Left ventricle myocardium superior (tissue), 1 donor: ENCODE results near the gene IGFLR1. TPM values are rescaled to one million over a fixed set of nuclear protein-coding genes. Genes with fewer than 3 reads are reported as not detected.
A peak's percentile ranks its signal among the peaks of the same experiment; 100 is the strongest.
"Not testable (repeated sequence)": the region's sequence is repeated elsewhere in the genome, so short reads cannot be mapped to it uniquely, and the experiment has no call there.

Source experiments
- ATAC-seq: fragments of 200-7000 bp; cut with Tn5 transposase; one replicate; pipeline ENCODE4 v1.9.1; 2020; ENCODE audit warnings: mild to moderate bottlenecking, moderate library complexity
- DNase-seq: peaks from one replicate; pipeline ENCODE4 v3.0.0-alpha.2; 2020
- intact Hi-C: fragments of 100-400 bp; cut with micrococcal nuclease; formaldehyde crosslinking; loops from one replicate; pipeline ENCODE4 v1.11.0; 2022
- total RNA-seq: library from RNA; stranded (reverse); fragmentation: NEBNext Ultra II Directional; extraction: Animal tissue kit (Norgen Biotek cat#: 25700); gene quantifications from one replicate; pipeline ENCODE4 v1.2.1, GENCODE V29; 2021
- donor health status: DM: no; HTN: yes; CAD: no; lungs with severe emphysema.

IGFLR1 gene
- total RNA-seq, 1 donor from 2014 or later: 3.2 TPM

DNA sequence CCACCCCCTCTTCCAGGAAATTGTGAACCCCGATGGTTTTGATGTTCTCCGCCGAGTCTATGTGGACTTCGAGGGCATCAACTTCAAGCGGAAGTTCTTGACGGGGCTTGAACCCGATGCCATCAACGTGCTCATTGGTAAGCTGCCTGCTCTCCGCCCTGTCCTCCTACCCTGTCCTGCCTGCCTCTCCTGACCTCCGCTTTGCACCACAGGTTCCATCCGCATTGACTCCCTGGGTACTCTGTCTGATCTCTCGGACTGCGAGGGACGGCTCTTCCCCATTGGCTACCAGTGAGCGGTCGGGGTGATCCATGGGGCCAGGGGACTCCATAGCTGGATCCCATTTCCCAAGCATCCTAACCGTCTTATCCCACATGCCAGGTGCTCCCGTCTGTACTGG, 11.9 kb downstream of the IGFLR1 start:
- no peak for ATAC-seq
- intact Hi-C loops: no loop called here
- DNase-seq: no peak

DNA sequence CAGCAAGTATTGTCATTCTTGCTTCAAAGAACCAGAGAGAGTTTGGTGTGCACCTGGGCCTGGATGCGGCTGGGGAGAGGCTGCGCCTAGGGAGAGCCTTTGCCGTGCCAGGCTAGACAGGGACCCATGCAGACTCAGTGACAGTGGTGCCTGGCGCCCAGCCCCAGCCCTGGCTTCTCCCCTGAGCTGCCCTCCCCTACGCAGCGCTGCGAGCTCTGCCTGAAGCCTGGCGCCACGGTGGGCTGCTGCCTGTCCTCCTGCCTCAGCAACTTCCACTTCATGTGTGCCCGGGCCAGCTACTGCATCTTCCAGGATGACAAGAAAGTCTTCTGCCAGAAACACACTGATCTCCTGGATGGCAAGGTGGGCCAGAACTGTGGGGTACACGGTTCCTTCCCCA, 12.5 kb downstream of the IGFLR1 start:
- ATAC-seq: no peak
- DNase-seq: no peak
- intact Hi-C loops: no loop called here

DNA sequence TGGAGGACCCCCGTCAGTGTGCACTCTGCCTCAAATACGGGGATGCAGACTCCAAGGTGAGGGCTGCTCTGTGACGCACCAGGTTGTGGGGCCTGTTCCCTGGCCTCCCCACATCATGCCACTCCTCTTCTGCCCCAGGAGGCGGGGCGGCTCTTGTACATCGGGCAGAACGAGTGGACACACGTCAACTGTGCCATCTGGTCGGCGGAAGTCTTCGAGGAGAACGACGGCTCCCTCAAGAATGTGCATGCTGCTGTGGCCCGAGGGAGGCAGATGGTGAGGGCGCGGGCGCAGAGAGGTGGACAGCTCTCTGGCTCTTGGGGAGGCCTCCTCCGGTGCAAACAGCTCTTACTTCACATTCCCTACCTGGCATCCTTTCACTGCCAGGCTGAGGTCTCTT, 13.2 kb downstream of the IGFLR1 start:
- DNase-seq (no peak), ATAC-seq (no peak)
- intact Hi-C loops: no loop called here

DNA sequence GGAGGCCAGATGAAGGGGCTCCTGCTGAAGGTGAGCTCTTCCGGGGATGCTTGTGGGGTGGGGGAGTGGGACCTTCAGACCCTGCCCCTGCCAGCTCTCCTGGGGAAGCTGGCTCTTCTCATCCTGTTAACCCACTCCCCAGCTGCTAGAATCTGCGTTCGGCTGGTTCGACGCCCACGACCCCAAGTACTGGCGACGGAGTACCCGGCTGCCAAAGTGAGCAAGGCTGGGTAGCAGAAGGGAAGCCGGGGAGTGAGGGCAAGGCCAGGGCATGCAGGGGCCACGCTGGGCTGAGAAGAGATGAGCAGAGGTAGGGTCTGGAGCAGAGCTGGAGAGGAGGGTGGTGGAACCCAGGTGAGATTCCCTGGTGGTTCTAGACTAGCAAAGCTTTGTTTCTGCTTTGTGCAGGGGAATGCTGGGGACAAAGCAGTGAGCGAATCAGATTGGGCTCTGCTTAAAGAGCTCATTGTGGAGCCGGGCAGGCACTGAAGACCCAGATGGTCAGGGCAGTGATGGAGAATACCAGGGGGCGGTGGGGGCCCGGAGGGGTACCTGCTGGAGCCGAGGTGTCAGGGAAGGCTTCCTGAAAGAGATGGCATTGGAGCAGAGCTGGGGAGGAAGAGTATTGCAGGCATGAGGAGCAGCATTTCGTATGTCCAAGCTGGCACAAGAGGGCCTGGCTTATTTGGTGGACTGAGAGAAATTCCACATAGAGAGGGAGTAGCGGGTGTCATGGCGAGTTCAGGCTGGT, 14.1 kb downstream of the IGFLR1 start:
- ATAC-seq: no peak
- intact Hi-C loops: no loop called here

DNA sequence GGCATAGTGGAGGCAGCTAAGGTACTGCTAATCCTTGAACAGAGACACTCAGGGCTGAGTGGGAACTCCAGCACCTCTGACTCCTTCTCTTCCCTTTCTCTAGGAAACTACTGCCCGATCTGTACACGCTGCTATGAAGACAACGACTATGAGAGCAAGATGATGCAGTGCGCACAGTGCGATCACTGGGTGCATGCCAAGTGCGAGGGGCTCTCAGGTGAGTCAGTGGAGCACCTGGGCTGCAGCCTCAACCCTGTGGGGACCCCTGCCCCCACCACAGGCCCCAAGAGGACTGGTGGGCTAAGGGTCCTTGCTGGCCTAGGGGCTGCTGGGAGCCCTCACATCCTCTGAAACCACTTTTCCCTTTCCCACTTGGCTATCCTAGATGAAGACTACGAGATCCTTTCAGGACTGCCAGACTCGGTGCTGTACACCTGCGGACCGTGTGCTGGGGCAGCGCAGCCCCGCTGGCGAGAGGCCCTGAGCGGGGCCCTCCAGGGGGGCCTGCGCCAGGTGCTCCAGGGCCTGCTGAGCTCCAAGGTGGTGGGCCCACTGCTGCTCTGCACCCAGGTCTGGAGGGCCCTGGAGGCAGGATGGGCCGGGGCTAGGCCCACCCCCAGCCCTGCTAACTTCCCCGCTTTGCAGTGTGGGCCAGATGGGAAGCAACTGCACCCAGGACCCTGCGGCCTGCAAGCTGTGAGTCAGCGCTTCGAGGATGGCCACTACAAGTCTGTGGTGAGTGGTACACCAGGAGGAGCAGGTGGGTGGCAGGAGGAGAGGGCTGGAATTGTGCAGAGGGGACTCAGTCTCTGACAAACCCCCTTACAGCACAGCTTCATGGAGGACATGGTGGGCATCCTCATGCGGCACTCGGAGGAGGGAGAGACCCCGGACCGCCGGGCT, 14.9 kb downstream of the IGFLR1 start:
- intact Hi-C loops: no loop called here
- DNase-seq: no peak
- no peak for ATAC-seq

More for the DNA sequence above, 14.1 kb downstream of the IGFLR1 start:
- no peak for DNase-seq

DNA sequence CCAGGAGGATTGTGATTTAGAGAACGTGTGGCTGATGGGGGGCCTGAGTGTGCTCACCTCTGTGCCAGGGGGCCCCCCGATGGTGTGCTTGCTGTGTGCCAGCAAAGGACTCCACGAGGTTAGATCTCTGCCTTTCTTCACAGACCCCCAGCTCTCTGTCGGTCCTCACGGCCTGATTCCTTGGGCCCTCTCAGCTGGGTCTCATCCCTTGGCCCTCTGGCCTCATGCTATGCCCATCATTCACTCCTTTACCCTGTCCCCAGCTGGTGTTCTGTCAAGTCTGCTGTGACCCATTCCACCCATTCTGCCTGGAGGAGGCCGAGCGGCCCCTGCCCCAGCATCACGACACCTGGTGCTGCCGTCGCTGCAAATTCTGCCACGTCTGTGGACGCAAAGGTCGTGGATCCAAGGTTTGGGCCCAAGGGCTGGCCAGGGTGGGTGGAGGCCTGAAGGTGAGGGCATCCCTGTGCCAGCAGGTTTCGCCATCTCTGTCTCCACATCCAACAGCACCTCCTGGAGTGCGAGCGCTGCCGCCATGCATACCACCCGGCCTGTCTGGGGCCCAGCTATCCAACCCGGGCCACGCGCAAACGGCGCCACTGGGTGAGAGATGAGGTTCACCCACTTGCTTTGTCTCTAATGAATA, 16.9 kb downstream of the IGFLR1 start:
- intact Hi-C loops: no loop called here
- DNase-seq: no peak
- no peak for ATAC-seq

DNA sequence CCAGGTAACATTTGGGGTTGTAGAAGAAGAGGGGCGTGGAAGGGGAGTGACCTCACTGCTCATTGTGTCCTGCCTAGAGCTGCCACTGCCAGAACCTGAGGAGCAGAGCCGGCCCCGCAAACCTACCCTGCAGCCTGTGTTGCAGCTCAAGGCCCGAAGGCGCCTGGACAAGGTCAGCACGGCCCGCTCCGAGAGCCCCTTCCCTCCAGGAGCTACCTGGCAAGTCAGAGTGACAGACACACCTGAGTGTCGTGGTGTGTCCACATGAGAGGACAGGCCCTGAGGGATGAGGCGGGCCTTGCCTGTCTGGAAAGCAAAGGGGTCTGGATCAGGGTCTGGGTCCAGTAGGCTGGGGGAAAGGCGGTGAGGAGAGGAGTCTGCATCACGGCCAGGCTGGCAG, 17.7 kb downstream of the IGFLR1 start:
- intact Hi-C loops: no loop called here
- ATAC-seq: no peak
- DNase-seq: no peak

DNA sequence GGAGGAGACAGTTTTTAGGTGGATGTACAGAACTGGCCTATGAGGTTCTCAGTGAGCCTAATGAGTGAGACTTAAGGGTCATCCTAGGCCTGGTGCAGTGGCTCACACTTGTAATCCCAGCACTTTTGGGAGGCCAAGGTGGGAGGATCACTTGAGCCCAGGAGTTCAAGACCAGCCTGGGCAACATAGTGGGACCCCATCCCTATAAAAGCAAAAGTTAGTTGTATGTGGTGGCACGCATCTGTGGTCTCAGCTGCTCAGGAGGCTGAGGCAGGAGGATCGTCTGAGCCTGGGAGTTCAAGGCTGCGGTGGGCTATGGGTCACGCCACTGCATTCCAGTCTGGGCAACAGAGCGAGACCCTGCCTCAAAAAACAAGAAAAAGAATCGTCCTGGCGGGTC, 18.1 kb downstream of the IGFLR1 start:
- intact Hi-C loops, ATAC-seq, DNase-seq: not testable (repeated sequence)

DNA sequence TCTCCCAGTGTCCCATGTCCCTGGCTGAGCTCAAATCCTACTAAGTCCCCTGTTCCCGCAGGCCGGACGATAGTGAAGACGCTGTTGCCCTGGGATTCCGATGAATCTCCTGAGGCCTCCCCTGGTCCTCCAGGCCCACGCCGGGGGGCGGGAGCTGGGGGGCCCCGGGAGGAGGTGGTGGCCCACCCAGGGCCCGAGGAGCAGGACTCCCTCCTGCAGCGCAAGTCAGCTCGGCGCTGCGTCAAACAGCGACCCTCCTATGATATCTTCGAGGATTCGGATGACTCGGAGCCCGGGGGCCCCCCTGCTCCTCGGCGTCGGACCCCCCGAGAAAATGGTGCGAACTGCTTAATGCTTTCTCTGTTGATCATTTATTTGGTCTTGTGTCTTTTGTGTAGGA, 18.6 kb downstream of the IGFLR1 start:
- ATAC-seq (no peak), DNase-seq (no peak)
- intact Hi-C loops: no loop called here

DNA sequence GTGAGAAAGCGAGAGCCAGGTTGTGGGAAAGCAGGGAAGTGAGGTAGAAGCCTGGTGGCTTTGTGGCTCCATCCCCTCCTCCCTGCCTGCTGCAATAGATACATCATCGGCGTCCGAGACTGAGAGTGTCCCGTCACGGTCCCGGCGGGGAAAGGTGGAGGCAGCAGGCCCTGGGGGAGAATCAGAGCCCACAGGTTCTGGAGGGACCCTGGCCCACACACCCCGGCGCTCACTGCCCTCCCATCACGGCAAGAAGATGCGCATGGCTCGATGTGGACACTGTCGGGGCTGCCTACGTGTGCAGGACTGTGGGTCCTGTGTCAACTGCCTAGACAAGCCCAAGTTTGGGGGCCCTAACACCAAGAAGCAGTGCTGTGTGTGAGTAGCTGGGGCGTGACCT, 19.4 kb downstream of the IGFLR1 start:
- intact Hi-C loops: no loop called here
- ATAC-seq (no peak), DNase-seq (no peak)

DNA sequence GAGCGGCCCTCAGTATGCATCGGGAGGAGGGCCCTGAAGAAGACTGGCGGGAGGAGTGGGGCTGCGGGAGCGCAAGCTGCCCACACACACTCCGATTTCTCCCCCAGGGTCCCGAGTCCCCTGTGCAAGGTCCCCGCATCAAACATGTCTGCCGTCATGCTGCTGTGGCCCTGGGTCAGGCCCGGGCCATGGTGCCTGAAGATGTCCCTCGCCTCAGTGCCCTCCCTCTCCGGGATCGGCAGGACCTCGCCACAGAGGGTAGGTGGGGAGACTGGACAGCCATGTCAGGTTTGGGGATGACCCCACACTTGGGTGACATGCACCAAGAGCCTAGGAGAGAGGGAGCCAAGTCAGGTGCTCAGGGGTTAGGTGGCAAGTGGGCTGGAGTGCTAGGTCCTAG, 19.8 kb downstream of the IGFLR1 start:
- no peak for DNase-seq
- intact Hi-C loops: no loop called here
- no peak for ATAC-seq

DNA sequence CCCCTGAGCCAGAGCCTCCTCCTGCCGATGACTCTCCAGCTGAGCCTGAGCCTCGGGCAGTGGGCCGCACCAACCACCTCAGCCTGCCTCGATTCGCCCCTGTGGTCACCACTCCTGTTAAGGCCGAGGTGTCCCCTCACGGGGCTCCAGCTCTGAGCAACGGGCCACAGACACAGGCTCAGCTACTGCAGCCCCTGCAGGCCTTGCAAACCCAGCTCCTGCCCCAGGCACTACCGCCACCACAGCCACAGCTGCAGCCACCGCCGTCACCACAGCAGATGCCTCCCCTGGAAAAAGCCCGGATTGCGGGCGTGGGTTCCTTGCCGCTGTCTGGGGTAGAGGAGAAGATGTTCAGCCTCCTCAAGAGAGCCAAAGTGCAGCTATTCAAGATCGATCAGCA, 20.9 kb downstream of the IGFLR1 start:
- DNase-seq (no peak), ATAC-seq (no peak)
- intact Hi-C loops: no loop called here

DNA sequence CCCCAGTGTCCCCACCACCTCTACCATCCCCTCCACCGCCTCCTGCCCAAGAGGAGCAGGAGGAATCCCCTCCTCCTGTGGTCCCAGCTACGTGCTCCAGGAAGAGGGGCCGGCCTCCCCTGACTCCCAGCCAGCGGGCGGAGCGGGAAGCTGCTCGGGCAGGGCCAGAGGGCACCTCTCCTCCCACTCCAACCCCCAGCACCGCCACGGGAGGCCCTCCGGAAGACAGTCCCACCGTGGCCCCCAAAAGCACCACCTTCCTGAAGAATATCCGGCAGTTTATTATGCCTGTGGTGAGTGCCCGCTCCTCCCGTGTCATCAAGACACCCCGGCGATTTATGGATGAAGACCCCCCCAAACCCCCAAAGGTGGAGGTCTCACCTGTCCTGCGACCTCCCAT, 21.6 kb downstream of the IGFLR1 start:
- no peak for ATAC-seq
- intact Hi-C loops: no loop called here
- no peak for DNase-seq

DNA sequence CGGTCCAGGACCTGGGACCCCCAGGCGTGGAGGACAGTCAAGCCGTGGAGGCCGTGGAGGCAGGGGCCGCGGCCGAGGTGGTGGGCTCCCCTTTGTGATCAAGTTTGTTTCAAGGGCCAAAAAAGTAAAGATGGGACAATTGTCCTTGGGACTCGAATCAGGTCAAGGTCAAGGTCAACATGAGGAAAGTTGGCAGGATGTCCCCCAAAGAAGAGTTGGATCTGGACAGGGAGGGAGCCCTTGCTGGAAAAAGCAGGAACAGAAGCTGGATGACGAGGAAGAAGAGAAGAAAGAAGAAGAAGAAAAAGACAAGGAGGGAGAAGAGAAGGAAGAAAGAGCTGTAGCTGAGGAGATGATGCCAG, 22.1 kb downstream of the IGFLR1 start:
- ATAC-seq (no peak), DNase-seq (no peak)
- intact Hi-C loops: no loop called here

DNA sequence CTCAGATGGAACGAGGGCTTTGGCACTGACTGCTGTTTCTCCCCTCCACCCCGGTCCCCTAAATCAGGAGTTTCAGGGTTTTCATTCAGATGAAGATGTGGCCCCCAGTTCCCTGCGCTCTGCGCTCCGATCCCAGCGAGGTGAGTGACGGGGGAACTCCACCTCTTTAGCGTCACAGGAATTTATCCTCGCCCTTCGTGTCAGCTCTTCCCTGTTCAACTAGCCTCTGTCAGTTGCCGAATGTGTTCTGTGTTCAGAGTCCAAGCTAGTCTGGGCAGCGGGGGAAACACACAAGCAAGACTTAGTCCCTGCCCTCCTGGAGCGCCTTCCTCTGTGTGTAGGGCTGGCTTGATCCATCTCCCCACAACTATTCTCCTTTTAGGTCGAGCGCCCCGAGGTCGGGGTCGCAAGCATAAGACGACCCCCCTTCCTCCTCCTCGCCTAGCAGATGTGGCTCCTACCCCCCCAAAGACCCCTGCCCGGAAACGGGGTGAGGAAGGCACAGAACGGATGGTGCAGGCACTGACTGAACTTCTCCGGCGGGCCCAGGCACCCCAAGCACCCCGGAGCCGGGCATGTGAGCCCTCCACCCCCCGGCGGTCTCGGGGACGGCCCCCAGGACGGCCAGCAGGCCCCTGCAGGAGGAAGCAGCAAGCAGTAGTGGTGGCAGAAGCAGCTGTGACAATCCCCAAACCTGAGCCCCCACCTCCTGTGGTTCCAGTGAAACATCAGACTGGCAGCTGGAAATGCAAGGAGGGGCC, 22.7 kb downstream of the IGFLR1 start:
- DNase-seq (peak; percentile 36), ATAC-seq (no peak)
- intact Hi-C loops: no loop called here

DNA sequence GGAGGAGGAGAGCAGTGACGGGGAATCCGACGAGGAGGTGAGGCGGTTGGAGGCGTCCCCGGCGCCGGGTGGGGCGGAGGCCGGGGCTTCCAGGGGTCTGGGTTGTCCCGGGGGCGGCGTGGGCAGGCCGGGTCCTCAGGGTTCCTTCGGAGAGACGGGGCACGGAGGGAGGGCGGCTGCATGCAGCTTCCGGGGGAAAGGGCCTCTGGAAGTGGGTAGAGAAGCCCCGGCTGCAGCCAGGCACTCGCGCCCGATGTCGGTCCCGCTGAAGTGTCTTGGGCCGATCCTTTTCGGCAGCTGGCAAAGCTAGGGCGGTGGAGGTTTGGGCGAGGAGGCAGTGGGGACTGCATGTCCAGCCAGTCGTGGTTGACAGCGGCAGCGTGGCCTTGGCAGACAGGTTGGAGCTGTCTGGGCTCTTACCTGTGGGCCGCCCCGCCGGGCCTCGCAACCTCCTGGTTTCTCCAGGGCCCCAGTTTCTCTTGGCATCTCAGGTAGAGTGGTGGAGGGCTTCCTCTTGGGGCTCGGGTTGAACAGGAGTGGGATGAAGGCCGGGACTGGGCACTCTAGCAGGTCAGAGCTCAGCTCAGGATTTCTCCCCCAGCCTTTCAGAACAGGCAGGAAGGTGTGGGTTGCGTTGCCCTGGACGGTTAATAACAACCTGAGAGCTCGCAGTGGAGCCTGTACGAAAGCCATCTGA, 23.8 kb downstream of the IGFLR1 start:
- no peak for ATAC-seq
- intact Hi-C loops: no loop called here

DNA sequence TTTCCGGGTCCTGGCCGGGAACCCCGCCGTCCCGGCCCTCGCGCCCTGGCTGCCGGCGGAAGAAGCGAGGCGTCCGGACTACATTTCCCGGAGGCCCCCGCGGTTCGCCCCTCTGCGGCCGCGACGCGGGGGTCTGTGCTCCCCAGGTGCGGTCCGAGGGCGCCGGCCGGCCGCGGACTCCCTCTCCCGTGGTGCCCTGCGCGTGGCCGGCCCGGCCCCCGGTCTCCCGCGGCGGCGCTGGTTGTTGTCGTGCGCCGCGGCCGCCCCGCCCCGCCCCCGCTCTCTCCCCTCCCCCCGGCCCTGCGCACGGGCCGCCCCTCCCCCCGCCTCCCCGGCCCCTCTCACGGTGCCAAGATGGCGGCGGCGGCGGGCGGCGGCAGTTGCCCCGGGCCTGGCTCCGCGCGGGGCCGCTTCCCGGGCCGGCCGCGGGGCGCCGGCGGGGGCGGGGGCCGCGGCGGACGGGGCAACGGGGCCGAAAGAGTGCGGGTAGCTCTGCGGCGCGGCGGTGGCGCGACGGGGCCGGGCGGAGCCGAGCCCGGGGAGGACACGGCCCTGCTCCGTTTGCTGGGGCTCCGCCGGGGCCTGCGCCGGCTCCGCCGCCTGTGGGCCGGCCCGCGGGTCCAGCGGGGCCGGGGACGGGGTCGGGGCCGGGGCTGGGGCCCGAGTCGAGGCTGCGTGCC, 24.4 kb downstream of the IGFLR1 start, which contains the start of gene KMT2B:
TSS of gene KMT2B (plus strand) at position 339 of the 680 bp plus-strand sequence. CDS start at position 355, 16 bp downstream.
- ATAC-seq (peak; percentile 80), DNase-seq (no peak)
- intact Hi-C loops: no loop called here

More for the DNA sequence above, 23.8 kb downstream of the IGFLR1 start:
- peak; percentile 56 for DNase-seq
